A172 (cell line): ENCODE measurements around the gene PCNX2. TPM values are rescaled to one million over a fixed set of nuclear protein-coding genes. Genes with fewer than 3 reads are reported as not detected.

ENCODE experiments used
- DNase-seq: peaks from one replicate; pipeline ENCODE4 v3.0.0-alpha.2; 2015; ENCODE audit warnings: low spot score
- total RNA-seq: library from RNA; depleted of rRNA; stranded (reverse); fragments of >200 nt; shearing (Covaris generic); gene quantifications from 2 replicates; pipeline ENCODE4 v1.2.3, GENCODE V29; 2014

Gene PCNX2
- total RNA-seq, 1 experiment from 2014 or later = 10.5 TPM

- DNase-seq = no peak
These were observed 20.3 kb upstream of the PCNX2 start for GRCh38 chr1:233315718-233316301.

GRCh38 chr1:233313434-233314155 is 18.1 kb upstream of the PCNX2 start:
- no peak for DNase-seq

GRCh38 chr1:233304489-233305102 is 9.1 kb upstream of the PCNX2 start:
- peak; percentile 44 for DNase-seq

GRCh38 chr1:233300326-233300725 is 4.8 kb upstream of the PCNX2 start:
- DNase-seq = no peak

- DNase-seq = no peak
These were observed 3.9 kb upstream of the PCNX2 start for GRCh38 chr1:233299450-233299849.

- DNase-seq = no peak
These were observed 424 bp upstream of the PCNX2 start for GRCh38 chr1:233295975-233296322.

GRCh38 chr1:233294913-233295236 is 650 bp downstream of the PCNX2 start:
- peak; percentile 84 for DNase-seq

- DNase-seq = no peak
These were observed 1.7 kb downstream of the PCNX2 start for GRCh38 chr1:233293556-233294446.

- DNase-seq = no peak
These were observed 5.0 kb downstream of the PCNX2 start for GRCh38 chr1:233290396-233291034.

- DNase-seq = no peak
These were observed 5.8 kb downstream of the PCNX2 start for GRCh38 chr1:233289676-233290075.

- DNase-seq = no peak
These were observed 13.0 kb downstream of the PCNX2 start for GRCh38 chr1:233282582-233282886.

GRCh38 chr1:233281711-233282581 is 13.6 kb downstream of the PCNX2 start:
- peak; percentile 10 for DNase-seq

- DNase-seq = no peak
These were observed 15.6 kb downstream of the PCNX2 start for GRCh38 chr1:233279971-233280370.

GRCh38 chr1:233278631-233279030 is 16.9 kb downstream of the PCNX2 start:
- DNase-seq = no peak

- no peak for DNase-seq
These were observed 17.6 kb downstream of the PCNX2 start for GRCh38 chr1:233277637-233278606.

- peak; percentile 20 for DNase-seq
These were observed 25.9 kb downstream of the PCNX2 start for GRCh38 chr1:233269656-233270055.

GRCh38 chr1:233268389-233269022 is 27.0 kb downstream of the PCNX2 start:
- DNase-seq = no peak

GRCh38 chr1:233261695-233262094 is 33.8 kb downstream of the PCNX2 start:
- no peak for DNase-seq

GRCh38 chr1:233261206-233261605 is 34.3 kb downstream of the PCNX2 start:
- DNase-seq = no peak
